Natural killer cell (primary cell): ENCODE results near the gene INPP5A. TPM values are rescaled to one million over a fixed set of nuclear protein-coding genes. Genes with fewer than 3 reads are reported as not detected.
"Not testable (repeated sequence)": the region's sequence is repeated elsewhere in the genome, so short reads cannot be mapped to it uniquely, and the experiment has no call there.

Experiments
- ATAC-seq, 3 donors: fragments of 150-1000 bp in 2 of 3; fragments of 200-7000 bp in 1 of 3; cut with Tn5 transposase; 1 replicate in 1 of 3; 2 replicates in 2 of 3; pipeline ENCODE4 v1.10.0; 2021; ENCODE audit warnings: mild to moderate bottlenecking in 2 of 3, moderate library complexity in 2 of 3
- DNase-seq, 2 donors: peaks; one replicate each; pipeline versions ENCODE4 v3.0.0 to v3.0.0-alpha.2; 2013 to 2021; ENCODE audit warnings: mixed read lengths in 1 of 2
- H3K27ac ChIP-seq: one replicate; pipeline ENCODE4 v1.5.1; 2013; ENCODE audit warnings: mild to moderate bottlenecking, low read length
- H3K27me3 ChIP-seq: one replicate; pipeline ENCODE4 v1.6.1; 2013; ENCODE audit warnings: low read length; ENCODE audit not compliant: control insufficient read depth, insufficient read depth
- H3K36me3 ChIP-seq: one replicate; pipeline ENCODE4 v1.6.1; 2013; ENCODE audit warnings: low read length; ENCODE audit not compliant: control insufficient read depth, insufficient read depth
- H3K4me1 ChIP-seq: one replicate; pipeline ENCODE4 v1.6.1; 2013; ENCODE audit warnings: low read length; ENCODE audit not compliant: control insufficient read depth, insufficient read depth
- H3K4me3 ChIP-seq: one replicate; pipeline ENCODE4 v1.5.1; 2013; ENCODE audit warnings: low read length
- H3K9me3 ChIP-seq: one replicate; pipeline ENCODE4 v1.6.1; 2013; ENCODE audit warnings: low read length; ENCODE audit not compliant: control insufficient read depth, insufficient read depth
- H3K27ac Mint-ChIP-seq, 2 donors: one replicate each; pipeline ENCODE4 v1.8.0; 2022; ENCODE audit warnings: mild to moderate bottlenecking in 2 of 2, mixed read lengths in 2 of 2, moderate library complexity in 1 of 2
- H3K27me3 Mint-ChIP-seq, 2 donors: one replicate each; pipeline ENCODE4 v1.8.0; 2022; ENCODE audit warnings: low read depth in 2 of 2, mixed read lengths in 2 of 2
- H3K36me3 Mint-ChIP-seq: one replicate; pipeline ENCODE4 v1.8.0; 2022; ENCODE audit warnings: mixed read lengths
- H3K4me1 Mint-ChIP-seq, 2 donors: one replicate each; pipeline ENCODE4 v1.8.0; 2022; ENCODE audit warnings: mixed read lengths in 2 of 2
- H3K4me3 Mint-ChIP-seq: one replicate; pipeline ENCODE4 v1.8.0; 2022; ENCODE audit warnings: mild to moderate bottlenecking, moderate library complexity, mixed read lengths
- H3K9me3 Mint-ChIP-seq, 2 donors: one replicate each; pipeline ENCODE4 v1.8.0; 2022; ENCODE audit warnings: mixed read lengths in 2 of 2
- CTCF ChIP-seq: fragments of 200-600 bp; IDR thresholded peaks from one replicate; pipeline ENCODE4 v1.8.0; 2022; ENCODE audit warnings: antibody characterized with exemption
- WGBS: methylation state at CpG from one replicate; pipeline ENCODE4 v1.1.7; 2013; ENCODE audit warnings: missing lambda C conversion rate; ENCODE audit not compliant: insufficient coverage; 5-methylcytosine and 5-hydroxymethylcytosine counted together
- intact Hi-C: fragments of 100-400 bp; cut with micrococcal nuclease; formaldehyde crosslinking; loops from one replicate; pipeline ENCODE4 v1.14.2; 2022
- total RNA-seq, 4 donors: library from RNA; stranded (reverse); fragments of 120-200 nt in 1 of 4; gene quantifications; one replicate each; pipeline versions ENCODE4 v1.2.3 to v1.2.4, GENCODE V29; 2013 to 2022

Gene INPP5A
- total RNA-seq, 3 donors from 2014 or later (not counting 1 experiment from before 2014, with no cell fraction given), result 12.6 to 38.6 (median 18.6) TPM

GRCh38 chr10:132703419-132704007 lies 165.9 kb downstream of the INPP5A start:
- H3K27ac Mint-ChIP-seq, result peak overlapping the region; percentile 45 to 85
- peak overlapping the region; percentile 71 for H3K4me3 Mint-ChIP-seq
- no peaks in the 10 kb centered on the region for H3K36me3 ChIP-seq
- 89% methylated on average over 19 of the region's 24 CpGs for WGBS
- H3K9me3 ChIP-seq, result peaks cover 10% of the 10 kb centered on the region
- H3K4me1 ChIP-seq, result peaks cover 21% of the 10 kb centered on the region
- TF ChIP-seq CTCF, result no peak
- no peaks in the 10 kb centered on the region for H3K27me3 ChIP-seq
- H3K36me3 Mint-ChIP-seq, result peaks cover 12% of the 10 kb centered on the region
- ATAC-seq (peak in 2 of 3 donors; percentile 42 to 52), DNase-seq (no peak)
- H3K9me3 Mint-ChIP-seq, result peaks cover 7% of the 10 kb centered on the region in 2 donors
- H3K27ac ChIP-seq, result no peak overlapping the region
- peaks cover 18 to 30% of the 10 kb centered on the region in 2 donors for H3K4me1 Mint-ChIP-seq
- intact Hi-C loops, result no loop called here
- H3K4me3 ChIP-seq, result no peak overlapping the region
- H3K27me3 Mint-ChIP-seq, result no peaks in the 10 kb centered on the region

GRCh38 chr10:132704008-132704814 lies 166.6 kb downstream of the INPP5A start:
- ATAC-seq, result no peak
- Mint-ChIP-seq H3K9me3 (peaks cover 7% of the 10 kb centered on the region in 2 donors), H3K27ac (peak overlapping the region; percentile 45 to 85), H3K27me3 (no peaks in the 10 kb centered on the region), H3K4me3 (peak overlapping the region; percentile 35), H3K36me3 (peaks cover 12% of the 10 kb centered on the region), H3K4me1 (peaks cover 18 to 30% of the 10 kb centered on the region in 2 donors)
- Histone ChIP-seq H3K4me3 (no peak overlapping the region), H3K27ac (no peak overlapping the region), H3K9me3 (peaks cover 10% of the 10 kb centered on the region), H3K36me3 (no peaks in the 10 kb centered on the region), H3K27me3 (no peaks in the 10 kb centered on the region), H3K4me1 (peaks cover 21% of the 10 kb centered on the region)
- no peak for DNase-seq
- intact Hi-C loops, result no loop called here
- 95% methylated on average over 29 of the region's 29 CpGs for WGBS
- no peak for TF ChIP-seq CTCF

GRCh38 chr10:132704815-132705064 lies 167.2 kb downstream of the INPP5A start:
- H3K27ac ChIP-seq, DNase-seq, H3K36me3 ChIP-seq, intact Hi-C loops, H3K27me3 Mint-ChIP-seq, H3K27ac Mint-ChIP-seq, H3K9me3 Mint-ChIP-seq, H3K9me3 ChIP-seq, H3K4me3 Mint-ChIP-seq, ATAC-seq, H3K4me3 ChIP-seq, H3K27me3 ChIP-seq: not testable (repeated sequence)
- peaks cover 12% of the 10 kb centered on the region for H3K36me3 Mint-ChIP-seq
- peaks cover 18 to 30% of the 10 kb centered on the region in 2 donors for H3K4me1 Mint-ChIP-seq
- H3K4me1 ChIP-seq, result peaks cover 21% of the 10 kb centered on the region
- 96% methylated on average over 9 of the region's 9 CpGs for WGBS

GRCh38 chr10:132705173-132705572 lies 167.6 kb downstream of the INPP5A start:
- Histone ChIP-seq H3K27me3 (no peaks in the 10 kb centered on the region), H3K27ac (no peak overlapping the region), H3K4me3 (no peak overlapping the region), H3K4me1 (peaks cover 21% of the 10 kb centered on the region), H3K9me3 (peaks cover 10% of the 10 kb centered on the region), H3K36me3 (no peaks in the 10 kb centered on the region)
- 97% methylated on average over 15 of the region's 15 CpGs for WGBS
- H3K9me3 Mint-ChIP-seq, result peaks cover 7% of the 10 kb centered on the region in 2 donors
- intact Hi-C loops, result no loop called here
- no peak overlapping the region for H3K4me3 Mint-ChIP-seq
- peaks cover 18 to 30% of the 10 kb centered on the region in 2 donors for H3K4me1 Mint-ChIP-seq
- peaks cover 12% of the 10 kb centered on the region for H3K36me3 Mint-ChIP-seq
- no peaks in the 10 kb centered on the region for H3K27me3 Mint-ChIP-seq
- DNase-seq (no peak), ATAC-seq (no peak)
- H3K27ac Mint-ChIP-seq, result no peak overlapping the region
- TF ChIP-seq CTCF, result no peak
